ENCODE measurements around the gene SPAG4.
A peak's percentile ranks its signal among the peaks of the same experiment; 100 is the strongest.

SPAG4 gene

GRCh38 chr20:35617397-35618262, 2.0 kb downstream of the SPAG4 start:
- no peak for TF ChIP-seq YY1 (IDR thresholded peaks at IDR 0.05; ENCODE audit: low read depth)
- no peak for TF ChIP-seq CEBPB (IDR thresholded peaks at IDR 0.05)
- TF ChIP-seq EGR1 (IDR thresholded peaks at IDR 0.05), result no peak
- no peak for TF ChIP-seq MAX (IDR thresholded peaks at IDR 0.05)
- no peak for TF ChIP-seq ZBTB7A (IDR thresholded peaks at IDR 0.05; ENCODE audit: low read depth)

GRCh38 chr20:35618263-35619131, 2.9 kb downstream of the SPAG4 start:
- TF ChIP-seq CREB1 (IDR thresholded peaks at IDR 0.05; ENCODE audit: low read depth) (no peak), MAX (IDR thresholded peaks at IDR 0.05) (0 out of 2 replicates have a peak, but pooled peaks have one; percentile 27), TEAD4 (IDR thresholded peaks at IDR 0.05) (no peak)

- no peak for TF ChIP-seq EP300 (IDR thresholded peaks at IDR 0.05; ENCODE audit: borderline replicate concordance)
- no peak for TF ChIP-seq TCF12 (IDR thresholded peaks at IDR 0.05; ENCODE audit: low read depth)
- TF ChIP-seq RAD21 (IDR thresholded peaks at IDR 0.05; ENCODE audit: low read depth), result no peak; the same call in 1 of the 2 replicates
- no peak for TF ChIP-seq NFIC (IDR thresholded peaks at IDR 0.05)
- no peak for TF ChIP-seq FOXM1 (IDR thresholded peaks at IDR 0.05; ENCODE audit: borderline replicate concordance, low read depth)
- no peak for TF ChIP-seq REST (IDR thresholded peaks at IDR 0.05; ENCODE audit: low read depth)
- TF ChIP-seq MAX (IDR thresholded peaks at IDR 0.05), result peak; percentile 86
- TF ChIP-seq USF1 (IDR thresholded peaks at IDR 0.05), result 0 out of 2 replicates have a peak, but pooled peaks have one; percentile 47
- TF ChIP-seq EGR1 (IDR thresholded peaks at IDR 0.05), result peak; percentile 35; the same call in 1 of the 2 replicates
- TF ChIP-seq CEBPB (IDR thresholded peaks at IDR 0.05), result no peak
- no peak for TF ChIP-seq ZBTB7A (IDR thresholded peaks at IDR 0.05; ENCODE audit: low read depth)
- 0 out of 2 replicates have a peak, but pooled peaks have one; percentile 11 for TF ChIP-seq YY1 (IDR thresholded peaks at IDR 0.05; ENCODE audit: low read depth)
- no peak for TF ChIP-seq CREB1 (IDR thresholded peaks at IDR 0.05; ENCODE audit: low read depth)
- TF ChIP-seq TEAD4 (IDR thresholded peaks at IDR 0.05), result no peak
- TF ChIP-seq TAF1 (IDR thresholded peaks at IDR 0.05; ENCODE audit: low read depth), result no peak; the same call in 1 of the 2 replicates
These were observed 3.8 kb downstream of the SPAG4 start for GRCh38 chr20:35619196-35620095.

GRCh38 chr20:35620818-35621559, 5.4 kb downstream of the SPAG4 start:
- TF ChIP-seq ZBTB7A (IDR thresholded peaks at IDR 0.05; ENCODE audit: low read depth) (no peak), USF1 (IDR thresholded peaks at IDR 0.05) (no peak), RAD21 (IDR thresholded peaks at IDR 0.05; ENCODE audit: low read depth) (no peak), TEAD4 (IDR thresholded peaks at IDR 0.05) (no peak), YY1 (IDR thresholded peaks at IDR 0.05; ENCODE audit: low read depth) (no peak), MAX (IDR thresholded peaks at IDR 0.05) (no peak), FOXM1 (IDR thresholded peaks at IDR 0.05; ENCODE audit: borderline replicate concordance, low read depth) (no peak)

- TF ChIP-seq TCF12 (IDR thresholded peaks at IDR 0.05; ENCODE audit: low read depth) (no peak), MAX (IDR thresholded peaks at IDR 0.05) (no peak), CEBPB (IDR thresholded peaks at IDR 0.05) (no peak), FOXM1 (IDR thresholded peaks at IDR 0.05; ENCODE audit: borderline replicate concordance, low read depth) (no peak), RAD21 (IDR thresholded peaks at IDR 0.05; ENCODE audit: low read depth) (no peak)
These were observed 5.9 kb downstream of the SPAG4 start for GRCh38 chr20:35621560-35621946.

Data from Ishikawa (cell line).